Measurements from ENCODE around the gene TGM6. TPM values are rescaled to one million over a fixed set of nuclear protein-coding genes. Genes with fewer than 3 reads are reported as not detected.

TGM6 gene
- total RNA-seq, 4 donors from 2014 or later: not detected

- Histone ChIP-seq H3K36me3 (peaks cover 12 to 18% of the 10 kb centered on the region in 2 donors), H3K4me1 (peaks cover 8 to 15% of the 10 kb centered on the region in 2 donors), H3K27me3 (no peaks in the 10 kb centered on the region), H3K4me3 (replicated peaks in 1 of 3) (peak within 1 kb of the TSS; percentile 22 to 84 (median 69)), H3K9me3 (no peaks in the 10 kb centered on the region), H3K27ac (peak within 1 kb of the TSS; percentile 91 to 98 (median 95))
- no peak for TF ChIP-seq CTCF (IDR thresholded peaks at IDR 0.05)
- TF ChIP-seq POLR2A (IDR thresholded peaks at IDR 0.05): peak; percentile 20 to 97
- DNase-seq: peak; percentile 96 to 97
- intact Hi-C loops (cut with DNase I): loop anchor here (5.0 kb wide), 1 partner anchor 37 kb away; the partner anchor contains the start of gene ZNF343
- 1% methylated on average over 45 to 53 of the region's 53 CpGs for WGBS, 2 donors
These were observed 89.9 kb downstream of the TGM6 start, which contains the start of gene SNRPB for GRCh38 chr20:2470423-2471193. SNRPB (minus strand) TSS chr20:2470789; CDS start chr20:2470690, 99 bp downstream.

- intact Hi-C loops (cut with DNase I): loop anchor here (5.0 kb wide), 1 partner anchor 34 kb away; the partner anchor contains the start of gene ZNF343
- Histone ChIP-seq H3K4me3 (replicated peaks in 1 of 3) (no peak overlapping the region), H3K36me3 (no peaks in the 10 kb centered on the region), H3K4me1 (peaks cover 8 to 13% of the 10 kb centered on the region in 2 donors), H3K27ac (no peak overlapping the region), H3K27me3 (no peaks in the 10 kb centered on the region), H3K9me3 (no peaks in the 10 kb centered on the region)
- 76 to 78% methylated on average over 4 of the region's 4 CpGs for WGBS, 2 donors
- TF ChIP-seq POLR2A (IDR thresholded peaks at IDR 0.05) (no peak), CTCF (IDR thresholded peaks at IDR 0.05) (no peak)
- no peak for DNase-seq
These were observed 92.8 kb downstream of the TGM6 start for GRCh38 chr20:2473516-2473915.

- intact Hi-C loops (cut with DNase I): no loop called here
- H3K27me3 ChIP-seq: no peaks in the 10 kb centered on the region
- H3K4me3 ChIP-seq (replicated peaks in 1 of 3): no peak overlapping the region
- no peak for TF ChIP-seq POLR2A (IDR thresholded peaks at IDR 0.05)
- no peak for TF ChIP-seq CTCF (IDR thresholded peaks at IDR 0.05)
- no peaks in the 10 kb centered on the region for H3K36me3 ChIP-seq
- no peak overlapping the region for H3K27ac ChIP-seq
- no peaks in the 10 kb centered on the region for H3K9me3 ChIP-seq
- no peak for DNase-seq
- 94 to 97% methylated on average over 6 to 9 of the region's 9 CpGs for WGBS, 2 donors
- H3K4me1 ChIP-seq: peaks cover 0 to 1% of the 10 kb centered on the region in 2 donors
These were observed 95.4 kb downstream of the TGM6 start for GRCh38 chr20:2475850-2476741.

- WGBS, 2 donors: 89 to 93% methylated on average over 5 of the region's 5 CpGs
- no peak overlapping the region for H3K4me3 ChIP-seq (replicated peaks in 1 of 3)
- no peaks in the 10 kb centered on the region for H3K4me1 ChIP-seq
These were observed 96.3 kb downstream of the TGM6 start for GRCh38 chr20:2476742-2477615.

More at GRCh38 chr20:2476742-2477615, 96.3 kb downstream of the TGM6 start:
- no peak overlapping the region for H3K27ac ChIP-seq
- no peak for TF ChIP-seq POLR2A (IDR thresholded peaks at IDR 0.05)
- no peak for TF ChIP-seq CTCF (IDR thresholded peaks at IDR 0.05)
- H3K36me3 ChIP-seq: no peaks in the 10 kb centered on the region
- intact Hi-C loops (cut with DNase I): no loop called here
- DNase-seq: no peak
- no peaks in the 10 kb centered on the region for H3K27me3 ChIP-seq
- no peaks in the 10 kb centered on the region for H3K9me3 ChIP-seq
